Panc1 (cell line): ENCODE results near the gene SPNS3.

ENCODE experiments used
- CTCF ChIP-seq: fragments of 450-650 bp; IDR thresholded peaks from 2 replicates; pipeline ENCODE4 v1.5.1; 2017; ENCODE audit warnings: mild to moderate bottlenecking
- POLR2AphosphoS5 ChIP-seq: IDR thresholded peaks from 2 replicates; pipeline ENCODE4 v1.6.1; 2012; ENCODE audit warnings: mild to moderate bottlenecking, low read depth, low read length, moderate library complexity
- REST ChIP-seq, 2 experiments: IDR thresholded peaks; 2 replicates each; pipeline ENCODE4 v1.6.1; 2011 to 2012; ENCODE audit warnings: low read depth in 2 of 2, control low read depth in 1 of 2, low read length in 1 of 2, mild to moderate bottlenecking in 1 of 2, moderate library complexity in 1 of 2; ENCODE audit not compliant: insufficient read depth in 1 of 2
- SIN3A ChIP-seq: IDR thresholded peaks from 2 replicates; pipeline ENCODE4 v1.6.1; 2012; ENCODE audit warnings: low read depth, mild to moderate bottlenecking, low read length, moderate library complexity, borderline replicate concordance; ENCODE audit not compliant: insufficient read depth

- TF ChIP-seq CTCF (no peak), POLR2AphosphoS5 (no peak), SIN3A (no peak), REST (IDR thresholded peaks at IDR 0.05; ENCODE audit: insufficient read depth in 1 of 2, low read depth in 2 of 2, low read length in 1 of 2) (no peak)
Measured at GRCh38 chr17:4427505-4427904, 6.2 kb upstream of the SPNS3 start.
